H9 (cell line): ENCODE data around the gene TEX19. TPM values are rescaled to one million over a fixed set of nuclear protein-coding genes. Genes with fewer than 3 reads are reported as not detected.

Source experiments
- DNase-seq: peaks from one replicate; pipeline ENCODE4 v3.0.0-alpha.2; 2017
- H2AFZ ChIP-seq: one replicate; pipeline ENCODE4 v1.6.1; 2013; ENCODE audit warnings: mild to moderate bottlenecking, low read length, control low read depth, moderate library complexity
- H2AK5ac ChIP-seq: 2 replicates; pipeline ENCODE4 v1.6.1; 2013; ENCODE audit warnings: low read length, control low read depth, mixed read lengths; ENCODE audit not compliant: insufficient read length
- H2BK120ac ChIP-seq: one replicate; pipeline ENCODE4 v1.6.1; 2013; ENCODE audit warnings: low read depth, mild to moderate bottlenecking, low read length, control low read depth, inconsistent platforms; ENCODE audit not compliant: poor library complexity, severe bottlenecking
- H2BK12ac ChIP-seq: 2 replicates; pipeline ENCODE4 v1.6.1; 2013; ENCODE audit warnings: low read length, control low read depth, mixed read lengths, low read depth; ENCODE audit not compliant: insufficient read length
- H2BK15ac ChIP-seq: 2 replicates; pipeline ENCODE4 v1.6.1; 2013; ENCODE audit warnings: low read depth, low read length, control low read depth
- H2BK20ac ChIP-seq: one replicate; pipeline ENCODE4 v1.6.1; 2013; ENCODE audit warnings: low read depth, mild to moderate bottlenecking, low read length, control low read depth, inconsistent platforms; ENCODE audit not compliant: poor library complexity, severe bottlenecking
- H2BK5ac ChIP-seq: 2 replicates; pipeline ENCODE4 v1.6.1; 2013; ENCODE audit warnings: low read length, control low read depth, mixed read lengths; ENCODE audit not compliant: insufficient read length
- H3K14ac ChIP-seq: 2 replicates; pipeline ENCODE4 v1.6.1; 2013; ENCODE audit warnings: low read length, control low read depth; ENCODE audit not compliant: insufficient read depth
- H3K18ac ChIP-seq: 2 replicates; pipeline ENCODE4 v1.6.1; 2013; ENCODE audit warnings: low read depth, mild to moderate bottlenecking, mixed read lengths, low read length, control low read depth; ENCODE audit not compliant: insufficient read length
- H3K23ac ChIP-seq: 2 replicates; pipeline ENCODE4 v1.6.1; 2013; ENCODE audit warnings: low read length, control low read depth, mixed read lengths, low read depth; ENCODE audit not compliant: insufficient read length
- H3K23me2 ChIP-seq: 2 replicates; pipeline ENCODE4 v1.6.1; 2013; ENCODE audit warnings: low read depth, mild to moderate bottlenecking, mixed read lengths, low read length, control low read depth; ENCODE audit not compliant: insufficient read length, poor library complexity, severe bottlenecking
- H3K27ac ChIP-seq: 2 replicates; pipeline ENCODE4 v1.5.1; 2013; ENCODE audit warnings: low read length, control low read depth, mixed read lengths, low read depth; ENCODE audit not compliant: insufficient read length
- H3K27me3 ChIP-seq: 2 replicates; pipeline ENCODE4 v1.6.1; 2013; ENCODE audit warnings: low read length, control low read depth, inconsistent platforms; ENCODE audit not compliant: insufficient read depth
- H3K4ac ChIP-seq: 2 replicates; pipeline ENCODE4 v1.6.1; 2013; ENCODE audit warnings: low read depth, mild to moderate bottlenecking, control low read depth, inconsistent platforms, low read length, moderate library complexity
- H3K4me1 ChIP-seq: 2 replicates; pipeline ENCODE4 v1.6.1; 2013; ENCODE audit warnings: low read length, control low read depth, inconsistent platforms; ENCODE audit not compliant: insufficient read depth
- H3K4me2 ChIP-seq: 2 replicates; pipeline ENCODE4 v1.6.1; 2013; ENCODE audit warnings: low read length, control low read depth, mixed read lengths; ENCODE audit not compliant: insufficient read length, insufficient read depth
- H3K56ac ChIP-seq: 2 replicates; pipeline ENCODE4 v1.6.1; 2013; ENCODE audit warnings: low read depth, mild to moderate bottlenecking, mixed read lengths, low read length, control low read depth; ENCODE audit not compliant: insufficient read length
- H3K79me1 ChIP-seq: 2 replicates; pipeline ENCODE4 v1.6.1; 2013; ENCODE audit warnings: low read depth, mild to moderate bottlenecking, moderate library complexity, low read length, control low read depth, inconsistent platforms; ENCODE audit not compliant: insufficient read depth, poor library complexity, severe bottlenecking
- H3K79me2 ChIP-seq: 2 replicates; pipeline ENCODE4 v1.6.1; 2013; ENCODE audit warnings: low read length, control low read depth, inconsistent platforms; ENCODE audit not compliant: insufficient read depth
- H3K9ac ChIP-seq: 2 replicates; pipeline ENCODE4 v1.6.1; 2013; ENCODE audit warnings: low read length, control low read depth, mixed read lengths; ENCODE audit not compliant: insufficient read length; ENCODE audit errors: extremely low read depth
- H3K9me3 ChIP-seq: one replicate; pipeline ENCODE4 v1.6.1; 2013; ENCODE audit warnings: low read depth, low read length, inconsistent platforms; ENCODE audit not compliant: control insufficient read depth
- H3T11ph ChIP-seq: one replicate; pipeline ENCODE4 v1.6.1; 2013; ENCODE audit warnings: mild to moderate bottlenecking, low read length, control low read depth, inconsistent platforms
- H4K20me1 ChIP-seq: one replicate; pipeline ENCODE4 v1.6.1; 2013; ENCODE audit not compliant: control insufficient read depth, insufficient read length, insufficient read depth
- H4K5ac ChIP-seq: 2 replicates; pipeline ENCODE4 v1.6.1; 2013; ENCODE audit warnings: low read depth, mild to moderate bottlenecking, mixed read lengths, low read length, control low read depth; ENCODE audit not compliant: insufficient read length
- H4K8ac ChIP-seq: replicated peaks from 2 replicates; pipeline ENCODE4 v1.6.1; 2013; ENCODE audit warnings: low read length, control low read depth, mixed read lengths, low read depth; ENCODE audit not compliant: insufficient read length
- H4K91ac ChIP-seq: 2 replicates; pipeline ENCODE4 v1.6.1; 2013; ENCODE audit warnings: low read depth, mild to moderate bottlenecking, moderate library complexity, mixed read lengths, low read length, control low read depth; ENCODE audit not compliant: insufficient read length
- H3K27ac Mint-ChIP-seq, 3 experiments: 2 replicates in 2 of 3; 3 replicates in 1 of 3; pipeline ENCODE4 v1.8.0; 2020 to 2021; ENCODE audit warnings: mixed read lengths in 3 of 3, mild to moderate bottlenecking in 1 of 3, moderate library complexity in 1 of 3
- H3K27me3 Mint-ChIP-seq: 2 replicates; pipeline ENCODE4 v1.8.0; 2021; ENCODE audit warnings: low read depth, mild to moderate bottlenecking, moderate library complexity, mixed read lengths
- H3K36me3 Mint-ChIP-seq, 3 experiments: 2 replicates in 2 of 3; 3 replicates in 1 of 3; pipeline ENCODE4 v1.8.0; 2020 to 2021; ENCODE audit warnings: low read depth in 3 of 3, mixed read lengths in 3 of 3; ENCODE audit not compliant: insufficient read depth in 1 of 3
- H3K4me1 Mint-ChIP-seq, 2 experiments: 2 replicates each; pipeline ENCODE4 v1.8.0; 2020; ENCODE audit warnings: mixed read lengths in 2 of 2
- H3K4me3 Mint-ChIP-seq, 2 experiments: 2 replicates in 1 of 2; 3 replicates in 1 of 2; pipeline ENCODE4 v1.8.0; 2020 to 2021; ENCODE audit warnings: mild to moderate bottlenecking in 2 of 2, mixed read lengths in 2 of 2, moderate library complexity in 1 of 2
- H3K9me3 Mint-ChIP-seq, 2 experiments: 2 replicates in 1 of 2; 3 replicates in 1 of 2; pipeline ENCODE4 v1.8.0; 2020; ENCODE audit warnings: mild to moderate bottlenecking in 2 of 2, mixed read lengths in 2 of 2, moderate library complexity in 1 of 2
- WGBS: extraction: QIAGEN DNeasy Blood & Tissue Kit; methylation state at CpG from one replicate; pipeline ENCODE4 v1.1.7; 2013; ENCODE audit warnings: missing lambda C conversion rate, low lambda C conversion rate, mixed read lengths; ENCODE audit not compliant: insufficient read length; ENCODE audit errors: extremely low coverage; 5-methylcytosine and 5-hydroxymethylcytosine counted together
- total RNA-seq: library from RNA; stranded (reverse); gene quantifications from 2 replicates; pipeline ENCODE4 v1.2.1, GENCODE V29; 2021
- TF ChIP-seq, protein P1 (sequence below): fragments of 200-600 bp; sonication (generic); conservative IDR thresholded peaks from 3 replicates; pipeline ENCODE4 v1.8.0; 2021; ENCODE audit warnings: antibody characterized with exemption, mild to moderate bottlenecking

Gene TEX19
- total RNA-seq, 1 experiment from 2014 or later: 1.4 TPM

DNA sequence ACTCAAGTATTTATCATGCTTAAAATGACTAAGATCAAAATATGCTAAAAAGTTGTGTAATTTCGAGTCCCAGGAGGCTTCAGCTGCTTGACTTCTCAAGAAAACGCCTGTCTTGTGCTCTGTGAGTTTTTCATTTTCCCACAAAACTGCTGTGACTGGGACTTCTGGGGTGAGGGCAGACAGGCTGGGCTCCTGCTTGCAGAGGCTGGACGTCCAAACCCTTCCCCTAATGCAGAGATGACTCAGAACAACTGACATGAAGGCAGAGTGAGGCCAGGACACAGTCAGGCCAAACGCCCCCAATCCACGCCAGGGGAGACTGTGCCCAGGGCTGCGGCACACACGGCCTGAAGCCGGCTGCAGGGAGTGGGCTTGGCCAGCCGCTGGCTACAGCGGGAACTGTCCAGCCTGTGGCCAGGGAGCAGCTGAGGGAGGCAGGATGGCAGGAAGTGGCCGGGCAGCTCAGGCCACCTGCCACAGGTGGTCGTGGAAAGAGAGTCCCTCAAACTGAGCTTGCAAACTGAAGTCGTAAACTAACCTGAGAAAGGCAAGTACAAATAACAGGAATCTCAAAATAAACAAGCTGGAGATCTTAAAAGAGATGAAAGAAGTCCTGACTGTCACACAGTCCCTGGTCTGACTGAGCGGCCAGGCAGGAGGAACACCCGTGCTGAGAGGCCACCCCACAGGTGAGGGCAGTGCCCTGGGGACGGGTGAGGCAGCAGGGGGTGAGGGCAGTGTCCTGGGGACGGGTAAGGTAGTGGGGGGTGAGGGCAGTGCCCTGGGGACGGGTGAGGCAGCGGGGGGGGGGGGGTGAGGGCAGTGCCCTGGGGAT, 37.8 kb downstream of the TEX19 start:
- Mint-ChIP-seq H3K27ac (no peak overlapping the region), H3K9me3 (no peaks in the 10 kb centered on the region), H3K36me3 (peaks cover 2 to 19% (median 13%) of the 10 kb centered on the region in 3 experiments; a peak in 6 of 7 replicates), H3K4me3 (no peak overlapping the region), H3K27me3 (no peaks in the 10 kb centered on the region), H3K4me1 (no peaks in the 10 kb centered on the region; a peak in 1 of 4 replicates)
- Histone ChIP-seq H4K5ac (no peak overlapping the region), H3K27ac (no peak overlapping the region), H3K23me2 (no peaks in the 10 kb centered on the region), H3K56ac (no peak overlapping the region), H3K23ac (no peak overlapping the region), H3K27me3 (no peaks in the 10 kb centered on the region), H4K91ac (no peak overlapping the region), H2AK5ac (no peak overlapping the region), H3K9ac (no peak overlapping the region), H3K9me3 (no peaks in the 10 kb centered on the region), H3K79me1 (no peaks in the 10 kb centered on the region), H2AFZ (no peak overlapping the region), H2BK5ac (no peak overlapping the region), H2BK12ac (no peak overlapping the region), H3K4me2 (no peak overlapping the region), H3K79me2 (no peaks in the 10 kb centered on the region), H3K18ac (no peak overlapping the region), H2BK20ac (no peak overlapping the region), H3K4ac (no peak overlapping the region), H4K20me1 (no peaks in the 10 kb centered on the region), H2BK15ac (no peak overlapping the region), H3K4me1 (no peaks in the 10 kb centered on the region), H3T11ph (no peak overlapping the region), H2BK120ac (no peak overlapping the region), H4K8ac (no peak overlapping the region), H3K14ac (no peak overlapping the region; the same call in 1 of the 2 replicates)
- DNase-seq: no peak
- TF ChIP-seq, protein P1, sequence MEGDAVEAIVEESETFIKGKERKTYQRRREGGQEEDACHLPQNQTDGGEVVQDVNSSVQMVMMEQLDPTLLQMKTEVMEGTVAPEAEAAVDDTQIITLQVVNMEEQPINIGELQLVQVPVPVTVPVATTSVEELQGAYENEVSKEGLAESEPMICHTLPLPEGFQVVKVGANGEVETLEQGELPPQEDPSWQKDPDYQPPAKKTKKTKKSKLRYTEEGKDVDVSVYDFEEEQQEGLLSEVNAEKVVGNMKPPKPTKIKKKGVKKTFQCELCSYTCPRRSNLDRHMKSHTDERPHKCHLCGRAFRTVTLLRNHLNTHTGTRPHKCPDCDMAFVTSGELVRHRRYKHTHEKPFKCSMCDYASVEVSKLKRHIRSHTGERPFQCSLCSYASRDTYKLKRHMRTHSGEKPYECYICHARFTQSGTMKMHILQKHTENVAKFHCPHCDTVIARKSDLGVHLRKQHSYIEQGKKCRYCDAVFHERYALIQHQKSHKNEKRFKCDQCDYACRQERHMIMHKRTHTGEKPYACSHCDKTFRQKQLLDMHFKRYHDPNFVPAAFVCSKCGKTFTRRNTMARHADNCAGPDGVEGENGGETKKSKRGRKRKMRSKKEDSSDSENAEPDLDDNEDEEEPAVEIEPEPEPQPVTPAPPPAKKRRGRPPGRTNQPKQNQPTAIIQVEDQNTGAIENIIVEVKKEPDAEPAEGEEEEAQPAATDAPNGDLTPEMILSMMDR: no peak
- no CpG with 5 or more reads among the region's 19 CpGs for WGBS
